Mammary epithelial cell (primary cell): ENCODE results near the gene C1D.

Experiments
- EZH2 ChIP-seq: IDR thresholded peaks from 2 replicates; pipeline ENCODE4 v1.6.1; 2012; ENCODE audit warnings: low read length, inconsistent platforms, borderline replicate concordance
- TF ChIP-seq, protein P1 (sequence below), 2 donors: IDR thresholded peaks in 1 of 2; conservative IDR thresholded peaks in 1 of 2; 2 replicates each; pipeline ENCODE4 v1.5.1; 2011 to 2012; ENCODE audit warnings: inconsistent platforms in 2 of 2, low read length in 2 of 2, mild to moderate bottlenecking in 2 of 2, control low read depth in 1 of 2, low read depth in 1 of 2; ENCODE audit not compliant: insufficient read depth in 1 of 2; ENCODE audit errors: extremely low read depth in 1 of 2

DNA sequence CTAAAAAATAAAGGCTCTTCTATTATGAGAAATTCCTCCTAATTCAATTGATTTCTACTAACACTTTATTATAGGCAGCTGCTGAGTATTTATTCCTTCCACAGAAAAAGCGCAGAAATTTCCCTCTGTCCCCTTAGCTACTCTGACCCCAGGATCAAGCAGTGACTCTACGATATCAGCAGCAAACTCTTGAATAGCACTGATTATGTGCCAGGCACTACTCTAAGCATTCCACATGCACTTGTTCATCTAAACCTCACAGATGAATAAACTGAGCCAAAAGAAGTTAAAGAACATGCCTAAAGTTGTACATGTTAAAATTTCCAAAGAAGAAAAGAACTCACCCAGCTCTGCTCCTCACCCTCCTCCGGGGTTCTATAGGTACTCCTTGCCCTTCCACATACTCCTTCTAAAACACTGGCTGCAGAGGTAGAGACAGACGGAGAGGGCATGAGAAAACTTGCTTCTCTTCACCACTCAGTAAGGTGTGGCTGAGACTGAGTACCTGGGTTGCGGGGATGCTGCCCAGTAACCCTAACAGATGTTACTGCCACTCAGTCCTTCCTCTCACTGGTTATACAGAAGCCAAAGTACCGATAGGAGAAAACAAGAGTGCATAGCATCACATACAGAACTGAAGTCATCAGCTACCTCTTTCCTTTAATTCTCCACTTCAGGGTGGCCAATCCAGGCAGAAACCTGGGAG, 9.9 kb downstream of the C1D start:
- TF ChIP-seq, protein P1, sequence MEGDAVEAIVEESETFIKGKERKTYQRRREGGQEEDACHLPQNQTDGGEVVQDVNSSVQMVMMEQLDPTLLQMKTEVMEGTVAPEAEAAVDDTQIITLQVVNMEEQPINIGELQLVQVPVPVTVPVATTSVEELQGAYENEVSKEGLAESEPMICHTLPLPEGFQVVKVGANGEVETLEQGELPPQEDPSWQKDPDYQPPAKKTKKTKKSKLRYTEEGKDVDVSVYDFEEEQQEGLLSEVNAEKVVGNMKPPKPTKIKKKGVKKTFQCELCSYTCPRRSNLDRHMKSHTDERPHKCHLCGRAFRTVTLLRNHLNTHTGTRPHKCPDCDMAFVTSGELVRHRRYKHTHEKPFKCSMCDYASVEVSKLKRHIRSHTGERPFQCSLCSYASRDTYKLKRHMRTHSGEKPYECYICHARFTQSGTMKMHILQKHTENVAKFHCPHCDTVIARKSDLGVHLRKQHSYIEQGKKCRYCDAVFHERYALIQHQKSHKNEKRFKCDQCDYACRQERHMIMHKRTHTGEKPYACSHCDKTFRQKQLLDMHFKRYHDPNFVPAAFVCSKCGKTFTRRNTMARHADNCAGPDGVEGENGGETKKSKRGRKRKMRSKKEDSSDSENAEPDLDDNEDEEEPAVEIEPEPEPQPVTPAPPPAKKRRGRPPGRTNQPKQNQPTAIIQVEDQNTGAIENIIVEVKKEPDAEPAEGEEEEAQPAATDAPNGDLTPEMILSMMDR (conservative IDR thresholded peaks at IDR 0.05 in 1 of 2, IDR thresholded peaks at IDR 0.05 in 1 of 2; ENCODE audit: extremely low read depth in 1 of 2, insufficient read depth in 1 of 2, low read depth in 1 of 2, low read length in 2 of 2) = no peak
- no peak for TF ChIP-seq EZH2
